ENCODE measurements around the gene CSTPP1.

DNA sequence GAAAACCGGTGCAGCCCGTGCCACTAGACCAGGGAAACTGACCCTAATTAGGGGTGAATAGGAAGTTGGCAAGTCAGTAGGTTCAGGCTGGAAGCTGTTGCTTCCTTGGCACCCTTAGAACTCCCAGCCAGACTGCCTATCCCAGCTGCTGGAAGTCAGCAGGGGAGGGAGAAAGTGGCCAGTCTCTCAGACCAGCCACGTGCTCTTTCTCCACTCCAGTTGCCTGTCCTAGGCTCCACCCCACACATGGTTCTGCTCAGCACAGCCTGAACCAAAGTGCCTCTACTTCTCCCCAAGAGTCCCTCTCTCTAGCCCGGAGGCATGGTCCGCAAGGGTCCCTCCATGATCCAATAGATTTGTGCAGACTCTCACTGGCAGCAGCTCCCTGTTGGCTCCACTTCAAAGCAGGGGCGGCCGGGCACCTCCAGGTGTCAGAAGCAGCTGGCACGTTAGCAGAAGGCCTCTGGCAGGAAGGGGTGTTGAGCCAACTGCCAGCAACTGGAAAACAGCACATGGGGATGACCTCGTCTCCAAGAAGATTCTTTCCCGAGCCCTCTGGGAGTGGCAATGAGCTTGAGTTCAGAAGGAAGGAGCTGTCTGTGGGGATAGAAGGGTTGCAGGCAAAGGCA lies 212.5 kb downstream of the CSTPP1 start:
- TF ChIP-seq, protein P1, sequence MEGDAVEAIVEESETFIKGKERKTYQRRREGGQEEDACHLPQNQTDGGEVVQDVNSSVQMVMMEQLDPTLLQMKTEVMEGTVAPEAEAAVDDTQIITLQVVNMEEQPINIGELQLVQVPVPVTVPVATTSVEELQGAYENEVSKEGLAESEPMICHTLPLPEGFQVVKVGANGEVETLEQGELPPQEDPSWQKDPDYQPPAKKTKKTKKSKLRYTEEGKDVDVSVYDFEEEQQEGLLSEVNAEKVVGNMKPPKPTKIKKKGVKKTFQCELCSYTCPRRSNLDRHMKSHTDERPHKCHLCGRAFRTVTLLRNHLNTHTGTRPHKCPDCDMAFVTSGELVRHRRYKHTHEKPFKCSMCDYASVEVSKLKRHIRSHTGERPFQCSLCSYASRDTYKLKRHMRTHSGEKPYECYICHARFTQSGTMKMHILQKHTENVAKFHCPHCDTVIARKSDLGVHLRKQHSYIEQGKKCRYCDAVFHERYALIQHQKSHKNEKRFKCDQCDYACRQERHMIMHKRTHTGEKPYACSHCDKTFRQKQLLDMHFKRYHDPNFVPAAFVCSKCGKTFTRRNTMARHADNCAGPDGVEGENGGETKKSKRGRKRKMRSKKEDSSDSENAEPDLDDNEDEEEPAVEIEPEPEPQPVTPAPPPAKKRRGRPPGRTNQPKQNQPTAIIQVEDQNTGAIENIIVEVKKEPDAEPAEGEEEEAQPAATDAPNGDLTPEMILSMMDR (IDR thresholded peaks at IDR 0.05; ENCODE audit: low read depth, low read length, poor library complexity, severe bottlenecking): no peak
- TF ChIP-seq EZH2phosphoT487 (IDR thresholded peaks at IDR 0.05; ENCODE audit: borderline replicate concordance, low read length): no peak

All from DOHH2 (cell line).